OCI-M2 (cell line): Measurements from ENCODE around the gene IFNL2.
"Not testable (repeated sequence)": the region's sequence is repeated elsewhere in the genome, so short reads cannot be mapped to it uniquely, and the experiment has no call there.

Experiments
- DNase-seq: peaks from one replicate; lab custom pipeline; 2025; ENCODE audit not compliant: unreplicated experiment; lab: John Stamatoyannopoulos, UW

Gene IFNL2

DNA sequence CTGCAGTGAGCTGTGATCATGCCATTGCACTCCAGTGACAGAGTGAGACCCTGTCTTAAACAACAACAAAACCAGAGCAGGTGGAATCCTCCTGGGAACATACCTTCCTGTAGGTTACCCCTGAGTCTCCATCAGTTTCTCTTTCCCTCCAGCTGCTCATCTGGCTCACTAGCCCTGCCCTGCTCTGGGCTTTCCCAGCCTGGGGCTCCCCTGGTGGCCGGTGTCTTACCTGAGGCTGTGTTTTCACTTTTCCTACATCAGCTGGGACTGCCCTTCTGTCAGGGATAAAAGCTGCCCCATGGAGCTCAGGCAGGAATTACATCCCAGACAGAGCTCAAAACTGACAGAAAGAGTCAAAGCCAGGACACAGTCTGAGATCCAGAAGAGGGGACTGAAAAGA, at the start of gene IFNL2:
IFNL2 (plus strand) TSS at position 312 of the 400 bp plus-strand sequence. CDS start 173 bp downstream, outside the sequence.
- DNase-seq, result not testable (repeated sequence)

DNA sequence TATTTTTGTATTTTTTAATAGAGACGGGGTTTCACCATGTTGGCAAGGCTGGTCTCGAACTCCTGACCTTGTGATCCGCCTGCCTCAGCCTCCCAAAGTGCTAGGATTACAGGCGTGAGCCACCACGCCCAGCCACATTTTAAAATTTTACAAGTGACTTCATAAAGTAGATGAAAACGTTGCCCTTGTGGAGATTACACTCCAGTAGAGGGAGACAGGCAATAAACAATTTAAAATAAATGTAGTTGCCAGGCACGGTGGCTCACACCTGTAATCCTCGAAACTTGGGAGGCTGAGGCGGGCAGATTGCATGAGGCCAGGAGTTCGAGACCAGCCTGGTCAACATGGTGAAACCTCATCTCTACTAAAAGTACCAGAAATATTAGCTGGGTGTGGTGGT, 49.1 kb upstream of the IFNL2 start:
- not testable (repeated sequence) for DNase-seq

DNA sequence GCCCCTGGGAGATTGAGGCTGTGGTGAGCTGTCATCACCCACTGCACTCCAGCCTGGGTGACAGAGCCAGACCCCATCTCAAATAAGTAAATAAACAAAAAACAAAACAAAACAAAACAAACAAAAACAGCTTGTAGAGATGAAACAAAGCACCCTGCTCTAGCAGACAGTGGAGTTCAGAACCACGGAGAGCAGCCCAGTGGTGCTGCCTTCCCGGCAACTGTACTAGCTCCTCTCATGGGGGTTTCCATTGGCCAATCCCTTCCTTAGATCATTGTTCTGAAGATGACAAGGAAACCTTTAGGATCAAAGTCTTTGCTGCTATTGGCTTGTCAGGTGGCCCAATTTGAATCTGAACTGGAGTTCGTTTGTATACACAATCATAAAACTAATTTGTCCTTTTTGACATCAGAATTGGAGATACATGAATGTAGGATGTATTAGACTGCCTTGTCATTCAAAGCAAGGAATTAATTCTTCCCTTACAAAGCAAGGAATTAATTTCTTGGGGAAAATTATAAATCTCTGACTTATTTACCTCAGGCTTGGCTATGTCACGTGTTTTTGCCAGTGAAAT, 44.4 kb upstream of the IFNL2 start:
- peak; percentile 44 for DNase-seq

DNA sequence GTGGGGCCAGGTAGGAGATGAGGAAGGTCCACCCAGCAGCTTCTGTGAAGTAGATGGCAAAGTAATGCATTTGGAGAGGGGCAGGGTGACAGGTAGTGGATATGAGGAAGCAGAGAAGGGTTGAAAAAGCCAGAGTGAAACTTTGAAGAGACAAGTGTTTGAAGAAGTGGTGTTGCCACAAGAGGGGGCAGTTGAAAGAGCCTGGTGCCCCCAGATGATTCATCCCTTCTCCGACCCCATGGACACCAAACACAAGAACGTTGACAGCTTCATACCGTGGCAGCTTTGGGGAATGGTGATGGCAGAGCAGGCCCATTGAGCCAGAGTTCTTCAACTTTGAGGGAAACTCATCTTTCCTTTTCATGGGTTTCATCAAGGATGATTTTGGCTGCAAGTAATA, 43.3 kb upstream of the IFNL2 start:
- no peak for DNase-seq

DNA sequence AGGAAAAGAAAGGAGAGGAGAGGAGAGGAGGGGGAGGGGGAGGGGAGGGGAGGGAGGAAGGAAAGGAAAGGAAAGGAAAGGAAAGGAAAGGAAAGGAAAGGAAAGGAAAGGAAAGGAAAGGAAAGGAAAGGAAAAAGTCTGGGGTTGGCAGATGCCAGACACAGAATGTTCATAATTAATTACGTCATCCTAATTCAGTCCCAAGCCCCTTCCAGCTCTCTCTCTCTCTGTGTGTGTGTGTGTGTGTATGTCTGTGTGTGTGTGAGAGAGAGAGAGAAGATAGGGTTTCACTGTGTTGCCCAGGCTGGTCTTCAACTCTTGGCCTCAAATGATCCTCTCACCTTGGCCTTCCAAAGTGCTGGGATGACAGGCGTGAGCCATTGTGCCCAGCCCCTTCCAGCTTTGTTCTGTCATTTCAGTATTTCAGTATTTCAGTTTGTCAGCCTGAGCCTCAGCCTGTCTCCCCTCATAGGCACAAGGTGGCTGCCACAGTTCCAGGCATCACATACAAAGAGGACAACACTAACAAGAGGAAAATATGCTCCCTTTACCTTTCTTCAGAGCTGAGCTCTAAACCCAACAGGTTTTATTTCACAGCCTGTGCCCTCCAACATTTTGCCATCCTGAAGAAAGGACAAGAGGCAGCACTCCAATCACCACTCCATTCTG, 38.0 kb upstream of the IFNL2 start:
- no peak for DNase-seq

DNA sequence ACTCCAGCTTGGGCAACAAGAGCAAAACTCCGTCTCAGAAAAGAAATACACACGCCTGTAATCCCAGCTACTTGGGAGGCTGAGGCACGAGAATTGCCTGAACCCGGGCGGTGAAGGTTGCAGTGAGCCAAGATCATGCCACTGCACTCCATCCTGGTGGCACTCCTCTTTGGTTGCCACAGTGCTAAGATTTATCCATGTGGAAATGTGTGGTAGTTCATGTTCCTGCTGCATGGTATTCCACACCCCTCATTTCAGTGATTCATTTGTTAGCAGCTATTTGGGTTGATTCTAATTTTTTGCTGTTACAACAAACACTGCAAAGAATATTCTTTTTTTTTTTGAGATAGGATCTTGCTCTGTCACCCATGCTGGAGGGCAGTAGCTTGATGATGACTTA, 35.5 kb upstream of the IFNL2 start:
- DNase-seq, result no peak

DNA sequence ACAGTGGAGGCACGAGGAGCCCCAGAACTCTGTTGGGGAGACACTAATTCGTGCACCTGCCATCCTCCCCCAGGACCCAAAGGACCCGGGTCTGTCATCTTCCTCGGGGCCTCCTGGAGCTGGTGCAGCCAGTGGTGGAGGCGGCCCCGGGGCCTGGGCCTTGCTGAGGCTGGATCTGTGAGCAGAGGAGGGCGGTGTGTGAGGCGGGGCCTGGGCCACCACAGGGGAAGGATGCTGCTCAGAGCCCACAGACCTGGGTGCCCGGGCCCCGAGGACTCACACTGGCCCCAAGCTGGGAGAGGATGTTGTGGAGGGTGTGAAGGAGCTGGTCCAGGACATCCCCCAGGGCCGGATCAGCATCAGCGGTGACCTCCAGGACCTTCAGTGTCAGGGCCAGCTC, 31.7 kb upstream of the IFNL2 start:
- DNase-seq, result no peak

DNA sequence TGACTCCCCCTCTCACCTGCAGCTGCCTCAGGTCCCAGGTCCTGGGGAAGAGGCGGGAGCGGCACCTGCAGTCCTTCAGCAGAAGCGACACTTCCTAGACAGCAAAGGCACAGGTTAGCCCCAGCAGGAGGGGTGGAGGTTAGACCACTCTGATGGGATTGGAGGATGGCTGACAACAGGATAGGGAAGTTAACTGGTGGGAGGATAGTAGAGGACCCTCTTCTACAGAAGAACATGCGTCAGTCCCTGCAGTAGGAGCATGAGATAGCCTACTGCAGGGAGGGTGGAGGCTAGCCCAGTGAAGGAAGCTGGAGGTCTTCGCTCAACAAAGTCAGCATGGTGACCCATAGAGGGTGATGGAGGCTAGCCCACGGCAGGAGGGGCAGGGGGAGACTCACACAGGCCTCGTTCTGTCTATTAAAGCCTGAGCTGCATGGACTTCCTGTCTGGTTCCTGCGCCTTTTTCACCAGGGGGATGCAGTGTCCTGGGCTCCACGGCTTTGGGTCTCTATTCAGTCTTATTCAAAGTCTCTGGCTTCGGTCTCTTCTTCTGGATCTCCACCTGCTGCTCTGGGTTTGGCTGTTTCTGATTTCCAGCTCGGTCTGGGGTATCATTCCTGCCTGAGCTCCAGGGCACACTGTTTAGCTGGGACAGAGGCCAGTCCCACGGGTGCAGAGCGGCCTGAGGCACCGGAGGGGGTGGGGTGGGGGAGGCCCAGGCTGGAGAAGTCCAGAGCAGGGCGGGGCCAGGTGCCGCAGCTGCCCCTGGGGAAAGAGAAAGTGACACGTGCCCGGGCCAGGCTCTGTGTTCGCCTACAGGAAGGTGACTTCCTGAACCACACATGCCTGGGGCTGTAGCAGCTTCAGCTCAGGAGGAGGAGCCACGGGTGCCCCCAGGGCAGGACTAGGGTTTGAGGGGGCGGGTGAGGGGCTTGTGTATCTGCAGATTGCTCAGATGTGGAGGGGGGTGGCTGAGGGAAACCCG, 30.7 kb upstream of the IFNL2 start:
- DNase-seq, result no peak

DNA sequence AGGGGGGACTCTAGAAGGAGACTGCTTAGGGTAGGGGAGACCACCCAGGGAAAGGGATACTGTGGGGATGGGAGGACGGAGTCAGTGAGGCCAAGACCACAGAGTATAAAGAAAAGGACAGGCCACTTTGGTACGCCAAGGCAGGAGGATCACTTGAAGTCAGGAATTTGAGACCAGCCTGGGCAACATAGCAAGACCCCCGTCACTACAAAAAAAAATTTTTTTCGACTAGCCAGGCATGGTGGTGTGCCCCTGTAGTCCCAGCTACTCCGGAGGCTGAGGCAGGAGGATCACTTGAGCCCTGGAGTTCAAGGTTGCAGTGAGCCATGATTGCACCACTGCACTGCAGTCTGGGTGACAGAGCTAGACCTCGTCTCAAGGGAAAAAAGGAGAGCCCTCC, 30.0 kb upstream of the IFNL2 start:
- no peak for DNase-seq

DNA sequence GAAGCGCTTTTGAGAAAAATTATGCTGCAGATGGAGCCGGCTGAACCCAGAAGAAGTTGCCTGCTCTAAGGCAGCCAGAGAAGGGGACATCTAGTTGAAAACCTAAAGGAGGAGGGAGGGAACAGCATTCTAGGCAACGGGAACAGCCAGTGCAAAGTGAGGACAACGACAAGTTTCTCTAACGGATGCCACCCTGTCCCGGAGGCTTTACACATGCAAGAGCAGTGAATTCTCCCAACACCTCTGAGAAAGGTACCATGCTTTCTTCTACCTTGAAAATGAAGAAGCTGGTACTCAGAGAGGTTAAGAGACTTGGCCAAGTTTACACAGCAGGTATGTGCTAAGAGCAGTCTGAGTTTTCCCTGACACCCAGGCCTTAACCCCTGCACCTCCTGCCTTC, 29.3 kb upstream of the IFNL2 start:
- DNase-seq, result no peak

DNA sequence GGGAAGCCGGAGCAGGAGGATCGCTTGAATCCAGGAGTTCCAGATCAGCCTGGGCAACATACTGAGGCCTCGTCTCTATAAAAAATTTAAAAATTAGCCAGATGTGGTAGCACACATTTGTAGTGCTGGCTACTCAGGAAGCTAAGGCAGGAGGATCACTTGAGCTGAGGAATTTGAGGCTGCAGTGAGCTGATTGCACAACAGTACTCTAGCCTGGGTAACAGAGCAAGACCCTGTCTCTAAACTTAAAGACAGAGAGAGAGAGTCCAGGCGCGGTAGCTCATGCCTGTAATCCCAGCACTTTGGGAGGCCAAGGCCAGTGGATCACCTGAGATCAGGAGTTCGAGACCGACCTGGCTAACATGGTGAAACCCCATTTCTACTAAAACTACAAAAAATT, 27.8 kb upstream of the IFNL2 start:
- DNase-seq, result no peak

DNA sequence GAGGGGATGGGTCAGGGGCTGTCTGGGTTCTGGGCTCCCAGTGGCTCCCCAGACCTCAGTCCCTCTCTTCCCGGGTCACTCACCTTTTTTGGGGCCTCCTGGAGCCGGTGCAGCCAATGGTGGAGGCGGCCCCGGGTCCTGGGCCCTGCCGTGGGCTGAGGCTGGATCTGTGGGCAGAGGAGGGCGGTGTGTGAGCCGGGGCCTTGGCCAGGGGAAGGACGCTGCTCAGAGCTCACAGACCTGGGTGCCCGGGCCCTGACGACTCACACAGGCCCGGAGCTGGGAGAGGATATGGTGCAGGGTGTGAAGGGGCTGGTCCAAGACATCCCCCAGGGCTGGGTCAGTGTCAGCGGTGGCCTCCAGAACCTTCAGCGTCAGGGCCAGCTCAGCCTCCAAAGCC, 24.5 kb upstream of the IFNL2 start:
- not testable (repeated sequence) for DNase-seq

DNA sequence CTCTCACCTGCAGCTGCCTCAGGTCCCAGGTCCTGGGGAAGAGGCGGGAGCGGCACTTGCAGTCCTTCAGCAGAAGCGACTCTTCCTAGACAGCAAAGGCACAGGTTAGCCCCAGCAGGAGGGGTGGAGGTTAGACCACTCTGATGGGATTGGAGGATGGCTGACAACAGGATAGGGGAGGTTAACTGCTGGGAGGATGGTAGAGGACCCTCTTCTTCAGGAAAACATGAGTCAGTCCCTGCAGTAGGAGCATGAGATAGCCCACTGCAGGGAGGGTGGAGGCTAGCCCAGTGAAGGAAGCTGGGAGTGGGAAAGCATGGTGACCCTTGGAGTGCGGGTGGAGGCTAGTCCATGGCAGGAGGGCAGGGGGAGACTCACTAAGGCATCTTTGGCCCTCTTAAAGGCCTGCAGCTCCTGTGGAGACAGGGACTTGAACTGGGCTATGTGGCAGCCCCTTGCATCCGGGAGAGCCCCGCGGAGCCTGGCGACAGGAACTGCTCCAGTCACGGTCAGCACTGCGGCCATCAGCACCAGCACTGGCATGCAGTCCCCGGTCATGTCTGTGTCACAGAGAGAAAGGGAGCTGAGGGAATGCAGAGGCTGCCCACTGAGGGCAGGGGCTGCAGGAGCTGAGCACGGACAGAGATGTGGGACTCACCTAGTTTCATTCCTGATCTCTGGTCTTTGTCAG, 23.6 kb upstream of the IFNL2 start, which contains the start of gene IFNL3:
IFNL3 (minus strand) TSS at position 597 of the 691 bp plus-strand sequence; CDS start at position 558, 39 bp downstream.
- not testable (repeated sequence) for DNase-seq

DNA sequence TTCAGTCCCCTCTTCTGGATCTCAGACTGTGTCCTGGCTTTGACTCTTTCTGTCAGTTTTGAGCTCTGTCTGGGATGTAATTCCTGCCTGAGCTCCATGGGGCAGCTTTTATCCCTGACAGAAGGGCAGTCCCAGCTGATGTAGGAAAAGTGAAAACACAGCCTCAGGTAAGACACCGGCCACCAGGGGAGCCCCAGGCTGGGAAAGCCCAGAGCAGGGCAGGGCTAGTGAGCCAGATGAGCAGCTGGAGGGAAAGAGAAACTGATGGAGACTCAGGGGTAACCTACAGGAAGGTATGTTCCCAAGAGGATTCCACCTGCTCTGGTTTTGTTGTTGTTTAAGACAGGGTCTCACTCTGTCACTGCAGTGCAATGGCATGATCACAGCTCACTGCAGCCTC, 23.0 kb upstream of the IFNL2 start:
- not testable (repeated sequence) for DNase-seq

DNA sequence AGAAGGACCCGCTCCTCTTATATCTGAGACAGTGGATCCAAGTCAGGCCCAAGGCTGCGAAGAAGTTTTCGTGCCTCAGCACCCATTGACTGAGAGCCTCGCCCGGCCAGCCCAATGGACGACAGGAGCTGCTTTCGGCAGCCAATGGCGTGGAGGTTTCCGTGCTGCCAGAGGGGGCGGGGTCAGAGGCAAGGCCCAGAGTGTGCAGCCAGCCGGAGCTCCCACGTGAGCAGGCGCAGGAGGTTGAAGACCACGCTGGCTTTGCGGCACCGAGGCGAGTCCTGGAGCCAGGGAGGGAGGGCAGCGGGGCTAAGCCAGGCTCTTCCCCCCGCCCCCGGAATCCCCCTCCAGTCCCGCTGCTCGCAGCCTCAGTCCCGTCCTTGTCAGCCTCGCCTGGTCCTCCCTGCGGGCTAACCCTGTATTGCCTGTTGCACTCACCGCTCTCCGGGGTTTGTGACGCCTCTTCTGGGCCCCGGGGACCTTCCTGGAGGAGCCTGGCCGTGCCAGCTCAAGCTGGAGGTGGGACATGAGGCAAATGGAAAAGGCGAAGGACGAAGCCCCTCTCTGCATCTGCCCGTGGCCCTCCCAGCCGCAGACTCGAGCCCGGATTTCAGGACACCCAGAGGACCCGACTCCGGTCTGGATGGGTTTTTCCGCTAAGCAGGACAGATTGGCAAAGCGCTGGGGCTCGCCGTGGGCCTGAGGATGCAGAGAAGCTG, 21.1 kb upstream of the IFNL2 start:
- no peak for DNase-seq

DNA sequence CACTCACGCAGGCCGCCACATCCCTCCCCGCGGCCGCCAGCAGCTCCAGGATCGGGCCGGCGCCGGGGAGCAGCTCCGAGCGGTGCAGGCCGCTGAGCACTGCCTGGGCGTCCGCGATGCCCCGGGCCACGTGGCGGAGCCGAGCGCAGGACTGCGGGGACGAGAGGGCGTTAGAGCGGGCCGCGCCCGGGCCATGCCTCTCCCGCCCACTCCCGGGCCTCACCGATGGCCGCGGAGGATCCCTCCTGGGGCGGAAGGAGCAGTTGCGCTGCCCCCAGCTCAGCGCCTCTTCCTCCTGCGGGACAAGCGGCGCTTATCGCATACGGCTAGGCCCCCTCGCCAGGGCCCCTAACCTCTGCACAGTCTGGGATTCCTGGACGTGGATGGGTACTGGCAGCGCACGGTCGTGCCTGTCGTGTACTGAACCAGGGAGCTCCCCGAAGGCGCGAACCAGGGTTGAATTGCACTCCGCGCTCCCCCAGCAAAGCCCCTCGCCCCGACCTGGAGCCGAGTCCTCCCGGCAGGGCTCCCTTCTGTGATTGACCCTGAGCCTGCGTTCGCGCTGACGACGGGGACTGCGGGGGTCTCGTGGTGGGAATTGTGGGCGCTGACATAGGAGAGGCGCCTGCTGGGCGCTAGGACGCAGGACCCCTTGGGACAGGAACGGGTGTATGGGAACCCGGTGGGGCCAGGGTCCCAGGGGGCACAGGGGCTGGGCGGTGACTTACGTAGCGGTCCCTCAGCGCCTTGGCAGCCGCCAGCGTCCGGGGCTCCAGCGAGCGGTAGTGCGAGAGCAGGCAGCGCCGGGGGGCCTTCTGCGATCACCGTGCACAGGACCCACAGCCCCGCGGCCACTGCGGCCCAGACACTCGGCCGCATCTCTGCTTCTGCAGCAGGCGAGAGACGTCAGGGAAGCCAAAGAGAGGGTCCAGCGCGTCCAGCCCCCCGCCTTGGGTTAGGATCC, 20.2 kb upstream of the IFNL2 start:
- no peak for DNase-seq

DNA sequence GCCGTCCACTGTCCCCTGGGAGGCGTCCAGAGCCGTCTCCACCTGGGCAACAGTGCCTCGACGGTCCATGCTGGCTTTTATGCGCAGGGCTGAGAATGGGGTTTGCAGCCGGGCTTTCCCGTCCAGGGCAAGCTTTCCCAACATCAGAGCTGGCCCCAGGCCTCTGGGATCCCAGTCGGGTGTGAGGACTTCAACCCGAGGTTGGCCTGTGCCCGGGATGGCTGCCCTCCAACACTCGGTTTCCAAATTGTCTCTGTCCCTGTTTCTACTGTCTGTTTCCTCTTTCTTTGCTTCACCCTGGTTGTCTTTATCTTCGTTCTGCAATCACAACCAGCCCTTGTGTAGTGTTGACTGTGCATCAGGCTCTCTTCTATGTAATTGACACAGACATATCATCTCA, 19.4 kb upstream of the IFNL2 start, which contains the start of gene IFNL4:
IFNL4 (minus strand) TSS at position 51 of the 400 bp plus-strand sequence.
- DNase-seq, result no peak

DNA sequence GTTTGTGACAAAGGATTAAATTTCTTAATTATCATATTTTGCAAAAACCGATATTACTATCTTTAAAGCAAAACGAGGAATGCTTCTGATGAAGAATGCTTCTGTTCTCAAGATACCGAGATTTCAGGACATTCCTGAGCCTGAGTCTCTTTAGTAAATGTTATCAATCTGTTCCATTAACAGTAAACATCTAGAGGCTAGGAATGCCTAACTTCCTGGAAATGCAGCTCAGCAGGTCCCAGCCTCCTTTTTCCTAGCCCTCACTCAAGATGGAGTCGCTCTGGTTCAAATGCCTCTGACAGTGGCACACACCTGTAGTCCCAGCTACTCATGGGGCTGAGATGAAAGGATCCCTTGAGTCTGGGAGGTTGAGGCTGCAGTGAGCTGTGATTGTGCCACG, 17.1 kb upstream of the IFNL2 start:
- no peak for DNase-seq

DNA sequence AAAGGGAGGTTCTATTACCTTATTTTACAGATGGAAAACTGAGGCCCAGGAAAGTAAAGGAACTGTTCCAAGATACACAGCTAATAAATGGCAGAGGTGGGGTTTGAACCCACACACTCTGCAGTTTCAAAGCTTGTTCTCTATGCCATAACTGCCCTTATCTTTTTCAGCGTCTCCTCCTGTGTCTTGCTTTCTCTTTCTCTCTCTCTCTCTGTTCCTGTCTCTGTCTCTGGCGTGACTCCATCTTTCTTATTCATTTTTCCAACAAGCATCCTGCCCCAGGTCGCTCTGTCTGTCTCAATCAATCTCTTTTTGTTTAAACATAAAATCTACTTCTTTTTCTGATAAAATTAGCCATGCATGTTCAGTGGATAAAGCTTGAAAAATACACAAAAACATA, 16.4 kb upstream of the IFNL2 start:
- DNase-seq, result no peak
